Activated CD8-positive, alpha-beta T cell treated with anti-CD3 and anti-CD28 coated beads for 36 hours (primary cell): ENCODE measurements around the gene TCF7L2. TPM values are rescaled to one million over a fixed set of nuclear protein-coding genes. Genes with fewer than 3 reads are reported as not detected.

Experiments
- ATAC-seq: fragments of 200-7000 bp; cut with Tn5 transposase; one replicate; pipeline ENCODE4 v1.10.0; 2021; ENCODE audit warnings: mild to moderate bottlenecking, moderate library complexity
- CTCF ChIA-PET: fragments of 350-600 bp; sonication (Branson Sonifier 250); formaldehyde crosslinking; loops from one replicate; lab custom pipeline; 2021; ENCODE audit warnings: antibody characterized with exemption; lab: Charles Lee
- POLR2A ChIA-PET: fragments of 350-600 bp; sonication (Branson Sonifier 250); formaldehyde crosslinking; loops from one replicate; lab custom pipeline; 2021; ENCODE audit warnings: antibody characterized with exemption; lab: Charles Lee
- DNase-seq: peaks from one replicate; pipeline ENCODE4 v3.0.0-alpha.2; 2020
- H3K27ac Mint-ChIP-seq: one replicate; pipeline ENCODE4 v1.8.0; 2021; ENCODE audit warnings: mild to moderate bottlenecking, mixed read lengths
- H3K27me3 Mint-ChIP-seq: one replicate; pipeline ENCODE4 v1.8.0; 2021; ENCODE audit warnings: mixed read lengths
- H3K36me3 Mint-ChIP-seq: one replicate; pipeline ENCODE4 v1.8.0; 2021; ENCODE audit warnings: low read depth, mixed read lengths
- H3K4me1 Mint-ChIP-seq: one replicate; pipeline ENCODE4 v1.8.0; 2021; ENCODE audit warnings: low read depth, mixed read lengths
- H3K4me3 Mint-ChIP-seq: one replicate; pipeline ENCODE4 v1.8.0; 2021; ENCODE audit warnings: mild to moderate bottlenecking, moderate library complexity, mixed read lengths
- H3K9me3 Mint-ChIP-seq: one replicate; pipeline ENCODE4 v1.8.0; 2021; ENCODE audit warnings: mixed read lengths
- CTCF ChIP-seq: fragments of 200-600 bp; IDR thresholded peaks from one replicate; pipeline ENCODE4 v1.8.0; 2022; ENCODE audit warnings: antibody characterized with exemption, mild to moderate bottlenecking
- intact Hi-C: fragments of 100-400 bp; cut with micrococcal nuclease; formaldehyde crosslinking; loops from one replicate; pipeline ENCODE4 v1.10.0; 2022
- total RNA-seq, 2 experiments: library from RNA; stranded (reverse); gene quantifications; one replicate each; pipeline ENCODE4 v1.2.3, GENCODE V29; 2021

TCF7L2 gene
- total RNA-seq, 2 experiments from 2014 or later, result 1.5 to 1.6 TPM

DNA sequence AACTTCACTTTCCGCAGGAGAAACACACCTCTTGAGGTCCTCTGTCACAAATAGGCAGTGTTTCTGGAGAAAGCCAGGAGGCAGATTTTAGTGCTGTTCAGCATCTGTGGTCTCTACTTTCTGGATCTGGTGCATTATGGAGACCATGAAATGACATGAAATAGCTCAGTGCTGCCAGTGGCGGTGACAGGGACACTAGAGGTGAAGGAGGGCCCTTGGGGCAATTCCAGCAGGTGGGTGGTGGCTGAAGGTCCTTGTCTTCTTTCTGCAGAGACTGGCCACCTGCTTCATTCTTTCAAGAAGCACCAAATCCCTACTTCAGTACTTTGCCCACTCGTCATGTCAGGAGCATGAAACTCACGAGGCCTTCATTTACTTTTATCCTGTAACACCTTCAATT is 135.7 kb downstream of the TCF7L2 start:
- intact Hi-C loops, result no loop called here
- no peak overlapping the region for H3K4me3 Mint-ChIP-seq
- ATAC-seq (no peak), DNase-seq (no peak)
- TF ChIP-seq CTCF, result no peak
- H3K36me3 Mint-ChIP-seq, result no peaks in the 10 kb centered on the region
- H3K9me3 Mint-ChIP-seq, result no peaks in the 10 kb centered on the region
- ChIA-PET CTCF (no interaction called here), POLR2A (interaction anchor here (1.3 kb wide), 1 partner anchor 11 kb away, joined by 3 read pairs; no protein-coding TSS in a partner anchor)
- no peaks in the 10 kb centered on the region for H3K4me1 Mint-ChIP-seq
- H3K27ac Mint-ChIP-seq, result no peak overlapping the region
- H3K27me3 Mint-ChIP-seq, result no peaks in the 10 kb centered on the region

DNA sequence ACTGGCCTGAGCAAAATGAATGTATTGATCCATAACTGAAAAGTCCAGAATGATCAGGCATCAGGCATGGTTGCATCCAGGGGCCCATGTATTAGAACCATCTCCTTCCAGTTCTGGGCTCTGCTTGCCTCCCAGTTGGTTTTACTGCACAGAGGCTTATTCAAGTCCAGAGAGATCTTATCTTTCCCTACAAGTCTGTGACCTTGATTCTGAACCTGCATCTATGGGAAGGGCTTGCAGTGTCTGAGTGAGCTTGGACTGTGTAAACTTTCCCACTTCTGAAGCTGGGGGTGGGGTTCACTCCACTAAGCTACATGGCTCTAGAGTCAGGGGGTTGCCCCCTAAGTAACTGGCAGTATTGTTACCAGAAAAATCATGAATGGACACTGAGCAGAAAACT is 136.2 kb downstream of the TCF7L2 start:
- Mint-ChIP-seq H3K27me3 (no peaks in the 10 kb centered on the region), H3K36me3 (no peaks in the 10 kb centered on the region), H3K9me3 (no peaks in the 10 kb centered on the region), H3K4me1 (no peaks in the 10 kb centered on the region), H3K27ac (no peak overlapping the region), H3K4me3 (no peak overlapping the region)
- CTCF ChIA-PET, result no interaction called here
- no peak for ATAC-seq
- no peak for DNase-seq
- POLR2A ChIA-PET, result no interaction called here
- no peak for TF ChIP-seq CTCF
- intact Hi-C loops, result no loop called here

GRCh38 chr10:113087165-113088029 is 137.3 kb downstream of the TCF7L2 start:
- CTCF ChIA-PET, result interaction anchor here (1.3 kb wide), 1 partner anchor 20 kb away, joined by 3 read pairs; no protein-coding TSS in a partner anchor

DNA sequence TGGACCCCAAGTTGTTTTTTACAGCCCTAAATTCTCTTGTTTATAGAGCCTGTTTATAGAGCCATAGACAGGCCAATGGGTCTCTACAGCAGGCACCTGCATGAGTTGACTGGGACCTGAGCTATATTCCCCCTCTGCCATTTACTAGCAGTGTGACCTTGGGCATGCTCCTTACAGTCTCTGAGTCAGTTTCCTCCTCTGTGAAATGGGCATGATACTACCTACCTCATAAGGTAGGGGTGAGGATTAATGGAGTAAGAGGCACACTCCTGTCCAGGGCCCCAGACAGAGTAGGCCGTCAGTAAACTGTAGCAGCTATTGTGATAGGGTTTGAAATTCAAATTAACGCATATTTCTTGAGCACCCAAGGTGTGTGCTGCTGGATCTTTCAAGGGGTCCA is 138.1 kb downstream of the TCF7L2 start:
- no peak for DNase-seq
- POLR2A ChIA-PET, result no interaction called here

More at GRCh38 chr10:113087165-113088029, 137.3 kb downstream of the TCF7L2 start:
- Mint-ChIP-seq H3K9me3 (no peaks in the 10 kb centered on the region), H3K27ac (no peak overlapping the region), H3K36me3 (no peaks in the 10 kb centered on the region), H3K4me1 (no peaks in the 10 kb centered on the region), H3K27me3 (no peaks in the 10 kb centered on the region), H3K4me3 (no peak overlapping the region)
- peak; percentile 14 for DNase-seq
- POLR2A ChIA-PET, result no interaction called here
- TF ChIP-seq CTCF, result no peak
- intact Hi-C loops, result no loop called here
- no peak for ATAC-seq

More for the DNA sequence above, 138.1 kb downstream of the TCF7L2 start:
- Mint-ChIP-seq H3K36me3 (peaks cover 3% of the 10 kb centered on the region), H3K27ac (no peak overlapping the region), H3K27me3 (no peaks in the 10 kb centered on the region), H3K4me3 (no peak overlapping the region), H3K4me1 (peaks cover 4% of the 10 kb centered on the region), H3K9me3 (no peaks in the 10 kb centered on the region)
- TF ChIP-seq CTCF, result no peak
- CTCF ChIA-PET, result interaction anchor here (1.3 kb wide), 1 partner anchor 19 kb away, joined by 3 read pairs; no protein-coding TSS in a partner anchor
- intact Hi-C loops, result no loop called here
- ATAC-seq, result no peak
